GM12891 (cell line): ENCODE data around the gene SCAMP2.

Experiments used
- POLR2A ChIP-seq: IDR thresholded peaks from 2 replicates; pipeline ENCODE4 v1.6.1; 2011; ENCODE audit warnings: low read depth, low read length, control low read depth
- POLR2AphosphoS5 ChIP-seq: IDR thresholded peaks from 2 replicates; pipeline ENCODE4 v1.6.1; 2011; ENCODE audit warnings: low read depth, low read length, control low read depth
- TAF1 ChIP-seq: IDR thresholded peaks from 2 replicates; pipeline ENCODE4 v1.6.1; 2011; ENCODE audit warnings: low read depth, low read length, control low read depth

DNA sequence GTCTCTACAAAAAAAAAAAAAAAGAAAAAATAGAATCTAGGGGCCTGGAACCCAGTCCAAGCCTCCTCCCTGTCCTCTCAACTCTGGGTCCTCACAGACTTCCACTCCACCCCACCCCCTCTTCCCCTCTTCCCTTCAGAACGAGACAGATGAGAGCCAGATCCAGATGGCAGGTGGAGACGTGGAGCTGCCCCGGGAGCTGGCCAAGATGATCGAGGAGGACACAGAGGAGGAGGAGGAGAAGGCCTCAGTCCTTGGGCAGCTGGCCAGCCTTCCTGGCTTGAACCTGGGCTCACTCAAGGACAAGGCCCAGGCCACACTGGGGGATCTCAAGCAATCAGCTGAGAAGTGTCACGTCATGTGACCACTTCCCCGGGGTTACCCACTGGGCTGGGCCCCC, 43.2 kb downstream of the SCAMP2 start:
- no peak for TF ChIP-seq POLR2AphosphoS5
- no peak for TF ChIP-seq TAF1
- no peak for TF ChIP-seq POLR2A
